NCI-H187 treated with DMSO at 0.1 percent for 48 hours (cell line): ENCODE results near the gene HSPD1.
A peak's percentile ranks its signal among the peaks of the same experiment; 100 is the strongest.

Experiments
- DNase-seq: peaks from one replicate; lab custom pipeline; 2025; lab: John Stamatoyannopoulos, UW

HSPD1 gene

DNA sequence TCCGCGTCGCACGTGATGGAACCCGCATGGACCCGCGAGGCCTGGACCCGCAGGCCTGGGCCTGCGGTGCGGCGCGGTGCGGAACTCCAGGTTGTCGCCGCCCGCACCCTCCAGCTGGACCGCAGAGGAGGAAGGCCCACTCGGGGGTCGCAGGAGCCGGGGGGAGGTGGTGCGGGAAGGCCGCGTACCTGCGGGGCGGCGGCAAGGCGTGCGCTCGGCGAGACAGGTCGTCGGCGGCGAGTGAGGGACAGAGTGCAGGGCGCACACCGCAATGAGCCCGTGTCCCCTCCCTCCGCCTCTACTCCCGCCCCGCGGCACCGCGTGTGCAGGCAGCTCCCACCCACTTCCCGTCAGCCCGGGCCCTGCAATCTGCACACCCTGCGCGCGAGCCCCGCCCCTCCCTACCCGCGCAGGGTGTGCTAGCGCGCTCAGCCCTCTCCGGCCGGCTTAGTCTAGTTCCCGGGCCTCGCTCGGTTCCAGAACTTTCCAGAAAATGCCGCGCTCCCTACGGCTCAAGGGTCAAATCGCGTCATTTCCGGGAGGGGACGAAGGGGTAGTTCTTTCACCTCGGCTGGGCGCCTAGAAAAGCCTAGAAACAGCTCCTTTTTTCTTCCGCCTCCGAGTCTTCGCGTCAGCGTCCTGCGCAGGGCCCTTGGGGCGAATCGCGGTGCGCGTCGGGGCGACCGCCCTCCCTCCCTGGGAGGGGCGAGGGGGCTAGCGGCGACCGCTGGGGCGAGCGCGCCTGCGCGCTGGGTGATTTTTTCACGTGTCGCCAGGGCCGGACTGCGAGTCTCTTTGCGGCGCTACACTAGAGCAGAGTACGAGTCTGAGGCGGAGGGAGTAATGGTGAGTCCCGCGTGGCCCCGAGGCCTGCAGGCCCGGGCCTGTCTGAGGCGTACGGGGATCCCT, at the start of gene HSPD1, which contains the start of gene HSPE1:
Gene HSPD1, minus strand, starts transcription at position 247 of the 909 bp plus-strand sequence. CDS start 992 bp downstream, outside the sequence.
Gene HSPE1, plus strand, starts transcription at position 786 of the 909 bp plus-strand sequence. Its CDS starts 58 bp downstream, at position 844.
- DNase-seq: peak; percentile 62

DNA sequence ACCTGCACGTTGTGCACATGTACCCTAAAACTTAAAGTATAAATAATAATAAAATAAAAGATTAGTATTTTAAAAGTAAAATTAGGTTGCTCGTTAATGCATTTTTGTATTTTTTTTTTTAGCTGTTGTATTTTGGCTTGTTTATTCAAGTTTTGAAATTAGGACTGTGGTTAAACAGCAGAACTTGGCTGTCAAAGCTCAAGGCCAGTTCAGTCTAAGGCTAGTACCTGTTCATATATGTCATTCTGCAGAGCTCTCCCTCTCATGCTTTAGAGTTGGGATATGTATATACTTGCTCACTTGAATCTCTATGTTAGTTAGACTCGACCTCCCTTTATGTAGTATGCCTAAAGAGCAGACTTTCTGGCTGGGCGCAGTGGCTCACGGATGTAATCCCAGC, 48.9 kb upstream of the HSPD1 start:
- DNase-seq: no peak

GRCh38 chr2:197547163-197547900, 47.7 kb upstream of the HSPD1 start:
- no peak for DNase-seq

- no peak for DNase-seq
These were observed 43.6 kb upstream of the HSPD1 start for GRCh38 chr2:197543206-197543605.

GRCh38 chr2:197539734-197540133, 40.1 kb upstream of the HSPD1 start:
- DNase-seq: no peak

DNA sequence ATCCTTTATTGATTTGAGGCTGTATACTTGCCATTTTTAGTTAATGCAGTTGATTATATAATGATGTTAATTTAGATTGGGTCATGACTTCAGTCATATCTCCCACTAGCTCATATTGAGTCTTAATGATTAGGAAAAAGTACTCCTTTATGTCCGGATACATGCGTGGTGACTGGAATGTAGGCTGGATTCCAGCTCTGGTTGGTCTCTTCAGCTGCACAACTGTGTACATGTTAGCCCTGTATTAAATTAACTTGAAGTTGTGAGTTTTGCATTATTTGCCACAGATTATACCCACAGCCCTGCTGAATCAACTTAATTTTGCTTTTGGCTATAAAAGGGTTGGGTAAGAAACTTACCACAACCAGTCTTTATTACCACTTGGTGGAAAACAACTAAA, 38.8 kb upstream of the HSPD1 start:
- no peak for DNase-seq

DNA sequence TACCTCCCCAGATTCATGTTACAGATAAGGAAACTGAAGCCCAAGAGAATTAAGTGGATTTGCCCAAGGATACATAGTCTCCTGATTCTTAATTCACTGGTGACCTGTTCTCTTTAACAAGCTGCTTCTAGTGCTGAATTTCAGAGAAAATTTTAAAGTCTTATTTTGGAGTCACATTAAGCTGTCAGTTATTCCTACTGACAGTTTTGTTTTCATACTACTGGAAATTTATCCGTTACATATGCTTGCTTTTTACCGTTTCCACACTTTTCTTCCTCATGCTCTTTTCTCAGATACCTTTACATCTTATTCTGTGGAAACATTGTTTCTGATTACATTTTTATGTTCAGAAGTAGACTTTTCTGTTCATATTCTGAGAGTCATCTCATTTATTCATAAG, 17.5 kb upstream of the HSPD1 start:
- no peak for DNase-seq

- DNase-seq: no peak
These were observed 16.7 kb upstream of the HSPD1 start for GRCh38 chr2:197516393-197516761.

GRCh38 chr2:197515739-197516392, 16.2 kb upstream of the HSPD1 start, which contains the start of gene MOB4:
Gene MOB4 (plus strand): TSS chr2:197516066. CDS start chr2:197516087, 21 bp downstream.
- peak; percentile 20 for DNase-seq

DNA sequence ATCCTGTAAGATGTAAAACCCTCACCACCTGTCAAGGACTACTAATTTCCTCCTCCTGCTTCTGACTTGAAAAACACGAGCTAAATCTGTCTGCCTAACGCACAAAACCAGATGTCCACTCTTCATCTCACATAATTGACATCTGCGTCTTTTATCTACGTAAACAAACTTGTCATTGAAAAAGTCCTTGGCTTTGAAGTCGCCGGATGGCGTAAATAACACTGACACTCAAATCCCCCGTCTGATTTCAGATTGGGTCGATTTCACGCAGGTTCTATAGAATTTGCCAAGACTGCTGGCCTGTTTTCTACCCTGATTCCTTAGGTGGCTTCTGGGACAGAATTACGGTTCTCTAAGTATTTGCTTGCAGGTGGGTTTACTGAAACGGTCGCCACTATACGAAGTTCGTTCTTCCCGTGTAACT, 15.7 kb upstream of the HSPD1 start:
- DNase-seq: no peak

DNA sequence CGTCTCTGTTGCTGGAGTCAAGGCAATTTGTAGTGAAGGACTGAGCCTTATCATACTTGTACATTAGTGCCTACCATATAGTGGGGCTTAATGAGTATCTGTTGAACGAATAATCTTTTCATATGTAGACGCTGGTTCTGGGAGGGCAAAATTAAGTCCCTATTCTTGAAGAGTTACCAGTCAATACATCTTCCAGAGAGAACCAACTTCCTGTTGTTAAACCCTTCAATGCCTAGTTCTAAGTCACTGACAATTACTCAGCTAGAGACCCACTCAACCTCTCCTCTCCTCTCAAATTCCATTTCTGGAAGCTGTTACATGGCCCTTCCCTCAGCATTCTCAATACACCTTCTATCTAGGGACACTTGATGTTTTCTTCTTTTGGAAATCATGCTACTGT, 15.1 kb upstream of the HSPD1 start:
- peak; percentile 10 for DNase-seq

GRCh38 chr2:197513915-197514314, 14.3 kb upstream of the HSPD1 start:
- DNase-seq: no peak

- no peak for DNase-seq
These were observed 7.0 kb upstream of the HSPD1 start for GRCh38 chr2:197506658-197507057.

GRCh38 chr2:197504512-197504911, 4.9 kb upstream of the HSPD1 start:
- no peak for DNase-seq

- no peak for DNase-seq
These were observed 4.4 kb upstream of the HSPD1 start for GRCh38 chr2:197504000-197504399.

DNA sequence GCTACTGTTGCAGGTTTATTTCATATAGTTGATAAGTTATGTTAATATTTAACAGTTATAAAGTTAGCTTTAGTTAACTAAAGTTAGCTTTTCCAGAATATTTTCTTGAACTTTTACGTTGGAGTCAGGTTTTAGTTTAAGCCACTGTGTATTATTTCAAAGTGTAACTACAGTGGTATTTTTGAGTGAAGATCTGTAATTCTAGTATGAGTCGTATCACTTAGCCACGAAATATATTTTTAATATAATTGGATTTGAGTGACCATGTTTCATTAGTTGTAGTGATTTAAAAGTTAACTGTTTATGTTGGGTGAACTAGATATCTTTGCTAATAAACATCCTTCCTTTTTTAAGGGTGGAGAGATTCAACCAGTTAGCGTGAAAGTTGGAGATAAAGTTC, 3.0 kb upstream of the HSPD1 start:
- no peak for DNase-seq

DNA sequence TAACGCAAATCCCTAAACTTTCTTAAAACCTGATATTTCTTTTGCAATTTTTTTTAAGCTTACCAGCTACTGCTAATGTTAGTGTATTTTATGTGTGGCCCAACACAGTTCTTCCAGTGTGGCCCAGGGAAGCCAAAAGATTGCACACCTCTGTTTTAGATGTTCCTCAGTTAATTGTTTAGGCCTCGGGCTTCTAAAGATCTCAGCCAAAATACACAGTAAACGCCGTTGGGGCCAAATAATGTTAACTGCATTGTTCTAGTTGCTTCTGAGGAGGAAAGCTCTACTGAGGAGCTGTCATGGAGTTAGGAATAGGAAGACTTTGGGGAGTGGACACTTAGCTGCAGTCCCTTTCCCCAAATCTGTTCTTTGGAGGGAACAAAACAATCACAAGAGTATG, 2.6 kb upstream of the HSPD1 start:
- no peak for DNase-seq

- DNase-seq: no peak
These were observed 977 bp upstream of the HSPD1 start for GRCh38 chr2:197500503-197501131.

GRCh38 chr2:197498937-197499593, 575 bp downstream of the HSPD1 start:
- DNase-seq: no peak

GRCh38 chr2:197498235-197498936, 1.3 kb downstream of the HSPD1 start:
- no peak for DNase-seq

- no peak for DNase-seq
These were observed 2.3 kb downstream of the HSPD1 start for GRCh38 chr2:197497326-197497725.
